ENCODE data around the gene ANKEF1.
A peak's percentile ranks its signal among the peaks of the same experiment; 100 is the strongest.

ANKEF1 gene

DNA sequence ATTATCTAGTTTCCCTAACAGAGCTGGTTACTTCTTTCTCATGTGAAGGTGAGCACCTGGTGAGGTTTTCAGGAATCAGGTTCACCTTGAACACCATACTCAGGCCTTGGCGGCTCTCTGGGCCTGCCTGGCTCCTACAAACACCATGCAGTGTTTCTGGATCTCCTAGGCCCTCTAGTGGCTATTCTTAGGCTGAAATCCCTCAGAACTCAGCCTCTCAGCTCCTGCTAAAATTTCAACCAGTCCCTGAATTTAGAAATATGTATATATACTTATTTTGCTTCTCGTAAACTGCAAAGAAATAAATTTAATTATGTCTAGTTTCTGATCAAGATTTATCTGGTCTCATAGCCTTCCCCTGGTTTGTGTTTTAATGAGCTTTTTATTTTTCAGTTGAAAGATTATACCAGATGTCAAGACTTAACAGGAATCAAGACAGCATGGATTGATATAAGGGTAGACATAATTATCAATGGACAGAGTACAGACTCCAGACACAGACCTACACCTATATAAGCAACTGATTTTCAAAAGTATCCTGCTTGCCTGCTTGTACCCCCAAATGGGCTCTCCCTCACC, 55.9 kb downstream of the ANKEF1 start:
- Histone ChIP-seq H3K27me3 (replicated peaks; ENCODE audit: control insufficient read depth, insufficient read depth, low read length) (no peaks in the 10 kb centered on the region), H3K4me1 (ENCODE audit: control insufficient read depth, insufficient read depth, low read length) (peaks cover 15% of the 10 kb centered on the region), H3K9ac (ENCODE audit: low read length) (no peak overlapping the region)

GRCh38 chr20:10093087-10093591, 58.4 kb downstream of the ANKEF1 start:
- DNase-seq (ENCODE audit: low read depth): peak; percentile 76
- peaks cover 12% of the 10 kb centered on the region for H3K4me1 ChIP-seq (ENCODE audit: control insufficient read depth, insufficient read depth, low read length)

More for the DNA sequence above, 55.9 kb downstream of the ANKEF1 start:
- no peaks in the 10 kb centered on the region for H3K9me3 ChIP-seq (ENCODE audit: control insufficient read depth, low read length)
- no peak overlapping the region for H3K4me3 ChIP-seq (ENCODE audit: low read length)
- peak; percentile 89 for DNase-seq (ENCODE audit: low read depth)
- no peaks in the 10 kb centered on the region for H3K36me3 ChIP-seq (ENCODE audit: control insufficient read depth, insufficient read depth, low read length, severe bottlenecking)

GRCh38 chr20:10094566-10095173, 59.9 kb downstream of the ANKEF1 start:
- H3K4me1 ChIP-seq (ENCODE audit: control insufficient read depth, insufficient read depth, low read length): peaks cover 12% of the 10 kb centered on the region
- no peaks in the 10 kb centered on the region for H3K36me3 ChIP-seq (ENCODE audit: control insufficient read depth, insufficient read depth, low read length, severe bottlenecking)
- H3K9ac ChIP-seq (ENCODE audit: low read length): no peak overlapping the region
- DNase-seq (ENCODE audit: low read depth): peak; percentile 32
- no peaks in the 10 kb centered on the region for H3K27me3 ChIP-seq (replicated peaks; ENCODE audit: control insufficient read depth, insufficient read depth, low read length)
- H3K4me3 ChIP-seq (ENCODE audit: low read length): no peak overlapping the region
- no peaks in the 10 kb centered on the region for H3K9me3 ChIP-seq (ENCODE audit: control insufficient read depth, low read length)

More at GRCh38 chr20:10093087-10093591, 58.4 kb downstream of the ANKEF1 start:
- Histone ChIP-seq H3K27me3 (replicated peaks; ENCODE audit: control insufficient read depth, insufficient read depth, low read length) (no peaks in the 10 kb centered on the region), H3K36me3 (ENCODE audit: control insufficient read depth, insufficient read depth, low read length, severe bottlenecking) (no peaks in the 10 kb centered on the region), H3K9me3 (ENCODE audit: control insufficient read depth, low read length) (no peaks in the 10 kb centered on the region), H3K9ac (ENCODE audit: low read length) (peak overlapping the region; percentile 5), H3K4me3 (ENCODE audit: low read length) (no peak overlapping the region)

DNA sequence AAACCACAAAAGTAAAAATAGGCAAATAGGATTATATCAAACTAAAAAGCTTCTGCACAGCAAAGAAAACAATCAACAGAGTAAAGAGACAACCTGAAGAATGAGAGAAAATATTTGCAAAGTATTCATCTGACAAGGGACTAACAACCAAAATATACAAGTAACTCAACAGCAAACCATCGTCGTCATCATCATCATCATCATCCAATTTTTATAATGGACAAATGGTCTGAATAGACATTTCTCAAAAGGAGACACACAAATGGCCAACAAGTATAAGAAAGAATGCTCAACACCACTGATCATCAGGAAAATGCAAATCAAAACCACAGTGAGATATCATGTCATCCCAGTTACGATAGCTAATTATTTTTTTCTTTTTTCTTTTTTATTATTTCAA, 62.0 kb downstream of the ANKEF1 start:
- peaks cover 12% of the 10 kb centered on the region for H3K4me1 ChIP-seq (ENCODE audit: control insufficient read depth, insufficient read depth, low read length)
- no peaks in the 10 kb centered on the region for H3K27me3 ChIP-seq (replicated peaks; ENCODE audit: control insufficient read depth, insufficient read depth, low read length)
- no peak for DNase-seq (ENCODE audit: low read depth)
- H3K36me3 ChIP-seq (ENCODE audit: control insufficient read depth, insufficient read depth, low read length, severe bottlenecking): no peaks in the 10 kb centered on the region
- H3K4me3 ChIP-seq (ENCODE audit: low read length): no peak overlapping the region
- no peaks in the 10 kb centered on the region for H3K9me3 ChIP-seq (ENCODE audit: control insufficient read depth, low read length)
- H3K9ac ChIP-seq (ENCODE audit: low read length): no peak overlapping the region

DNA sequence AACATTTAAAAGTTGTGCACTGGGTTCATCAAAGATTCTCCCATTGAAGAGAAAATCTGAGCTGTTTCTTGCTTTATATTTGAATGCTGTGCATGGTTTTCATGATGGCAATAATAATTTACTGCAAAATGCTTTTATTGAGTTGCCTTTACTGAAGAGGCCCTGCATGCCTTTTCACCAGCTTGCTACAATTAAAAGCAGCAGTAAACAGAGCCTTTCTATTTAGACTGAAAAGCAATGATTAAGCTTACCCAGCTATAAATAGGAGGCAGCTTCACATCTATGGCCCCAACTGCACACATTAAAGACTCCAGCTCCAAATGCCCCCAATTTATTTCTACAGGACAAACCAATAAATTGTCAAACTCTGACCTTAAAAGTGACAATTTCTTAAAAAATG, 70.3 kb downstream of the ANKEF1 start:
- H3K4me3 ChIP-seq (ENCODE audit: low read length): no peak overlapping the region
- no peak overlapping the region for H3K9ac ChIP-seq (ENCODE audit: low read length)
- H3K27me3 ChIP-seq (replicated peaks; ENCODE audit: control insufficient read depth, insufficient read depth, low read length): no peaks in the 10 kb centered on the region
- H3K36me3 ChIP-seq (ENCODE audit: control insufficient read depth, insufficient read depth, low read length, severe bottlenecking): no peaks in the 10 kb centered on the region
- no peaks in the 10 kb centered on the region for H3K4me1 ChIP-seq (ENCODE audit: control insufficient read depth, insufficient read depth, low read length)
- DNase-seq (ENCODE audit: low read depth): no peak
- peaks cover 13% of the 10 kb centered on the region for H3K9me3 ChIP-seq (ENCODE audit: control insufficient read depth, low read length)

All from adipocyte (in vitro differentiated cells).